HepG2 (cell line): ENCODE data around the gene GHR. TPM values are rescaled to one million over a fixed set of nuclear protein-coding genes. Genes with fewer than 3 reads are reported as not detected.

ENCODE experiments used
- ATAC-seq: fragments of 200-7000 bp; cut with Tn5 transposase; 3 replicates; pipeline ENCODE4 v1.9.1; 2020; ENCODE audit warnings: mild to moderate bottlenecking, moderate library complexity
- BruUV-seq: library from RNA; stranded (reverse); fragments of 400-500 nt; replicated peaks from 2 replicates; lab custom pipeline; 2021; lab: Mats Ljungman, UMichigan
- CTCF ChIA-PET: fragments of 300-600 bp; formaldehyde crosslinking; extraction: SDS; loops from one replicate; lab custom pipeline; 2021; ENCODE audit warnings: low total read pairs, inconsistent platforms, low intra/inter-chr PET ratio; lab: Yijun Ruan, JAX
- POLR2A ChIA-PET: fragments of 350-600 bp; sonication (Branson Sonifier 250); formaldehyde crosslinking; loops from one replicate; lab custom pipeline; 2020; ENCODE audit warnings: antibody characterized with exemption, inconsistent platforms; lab: Yijun Ruan, JAX
- DNase-seq: peaks from one replicate; pipeline ENCODE4 v3.0.0-alpha.2; 2015; ENCODE audit warnings: low spot score
- FAIRE-seq: peaks from 3 replicates; lab custom pipeline; 2011; peaks lifted over from hg19 to GRCh38; lab: Jason Lieb, UNC
- H2AFZ ChIP-seq: one replicate; pipeline ENCODE4 v1.6.1; 2011; ENCODE audit warnings: low read length, inconsistent platforms
- H3K27ac ChIP-seq: fragments of 300-600 bp; 3 replicates; pipeline ENCODE4 v1.8.0; 2011; ENCODE audit warnings: mixed run types, mild to moderate bottlenecking, mixed read lengths, low read length, inconsistent platforms; ENCODE audit not compliant: insufficient read depth; ENCODE audit errors: extremely low read length
- H3K27me3 ChIP-seq, 2 experiments: fragments of 200-600 bp in 1 of 2; 2 replicates in 1 of 2; 3 replicates in 1 of 2; pipeline versions ENCODE4 v1.6.0 to v1.8.0; 2011; ENCODE audit warnings: low read length in 2 of 2, mild to moderate bottlenecking in 2 of 2, moderate library complexity in 2 of 2, inconsistent platforms in 1 of 2; ENCODE audit not compliant: insufficient read depth in 2 of 2, control insufficient read depth in 1 of 2
- H3K36me3 ChIP-seq, 2 experiments: fragments of 200-600 bp in 1 of 2; replicated peaks in 1 of 2; 2 replicates in 1 of 2; 3 replicates in 1 of 2; pipeline versions ENCODE4 v1.5.1 to v1.8.0; 2011; ENCODE audit warnings: low read length in 2 of 2, inconsistent platforms in 1 of 2; ENCODE audit not compliant: insufficient read depth in 2 of 2, control insufficient read depth in 1 of 2
- H3K4me1 ChIP-seq: 2 replicates; pipeline ENCODE4 v1.5.1; 2012; ENCODE audit warnings: low read length, inconsistent platforms; ENCODE audit not compliant: insufficient read depth
- H3K4me2 ChIP-seq: 2 replicates; pipeline ENCODE4 v1.6.0; 2011; ENCODE audit warnings: low read depth, low read length, inconsistent platforms
- H3K4me3 ChIP-seq, 3 experiments: fragments of 200-600 bp in 1 of 3; sonication (generic), shearing (Covaris generic) in 1 of 3; replicated peaks in 1 of 3; 2 replicates each; pipeline ENCODE4 v1.5.1; 2011 to 2016; ENCODE audit warnings: low read length in 3 of 3, inconsistent platforms in 2 of 3, low read depth in 2 of 3, mild to moderate bottlenecking in 2 of 3, control low read depth in 1 of 3, mixed read lengths in 1 of 3; ENCODE audit not compliant: insufficient read depth in 1 of 3
- H3K79me2 ChIP-seq: one replicate; pipeline ENCODE4 v1.6.1; 2011; ENCODE audit warnings: low read length, inconsistent platforms; ENCODE audit not compliant: insufficient read depth
- H3K9ac ChIP-seq: 2 replicates; pipeline ENCODE4 v1.6.0; 2011; ENCODE audit warnings: mild to moderate bottlenecking, low read depth, low read length, inconsistent platforms; ENCODE audit not compliant: insufficient read depth
- H3K9me3 ChIP-seq: 2 replicates; pipeline ENCODE4 v1.5.1; 2012; ENCODE audit warnings: mild to moderate bottlenecking, low read length
- H4K20me1 ChIP-seq: 2 replicates; pipeline ENCODE4 v1.6.0; 2011; ENCODE audit warnings: inconsistent platforms, mild to moderate bottlenecking, low read length, moderate library complexity; ENCODE audit not compliant: insufficient read depth
- CCDC6 ChIP-seq: sonication (generic); formaldehyde crosslinking; IDR thresholded peaks from 2 replicates; pipeline ENCODE4 v1.8.1; 2022; ENCODE audit warnings: mild to moderate bottlenecking, missing genetic modification reagents, moderate library complexity
- FOXJ3 ChIP-seq: sonication (generic); formaldehyde crosslinking; IDR thresholded peaks from 2 replicates; pipeline ENCODE4 v1.4.0; 2020; ENCODE audit warnings: missing genetic modification reagents, mild to moderate bottlenecking, borderline replicate concordance
- IKZF1 ChIP-seq: fragments of 450-650 bp; IDR thresholded peaks from 2 replicates; pipeline ENCODE4 v1.7.1; 2016
- KLF6 ChIP-seq: IDR thresholded peaks from 2 replicates; pipeline ENCODE4 v1.8.0; 2016; ENCODE audit warnings: missing biosample characterization, missing genetic modification reagents
- MTF2 ChIP-seq: sonication (generic); formaldehyde crosslinking; IDR thresholded peaks from 2 replicates; pipeline ENCODE4 v1.5.0; 2020; ENCODE audit warnings: missing genetic modification reagents, borderline replicate concordance
- NAIF1 ChIP-seq: sonication (generic); formaldehyde crosslinking; IDR thresholded peaks from 2 replicates; pipeline ENCODE4 v1.5.0; 2020; ENCODE audit warnings: mild to moderate bottlenecking, missing genetic modification reagents, borderline replicate concordance
- ONECUT2 ChIP-seq: sonication (generic); formaldehyde crosslinking; IDR thresholded peaks from 2 replicates; pipeline ENCODE4 v1.4.0; 2020; ENCODE audit warnings: missing genetic modification reagents
- PAWR ChIP-seq: sonication (generic); formaldehyde crosslinking; IDR thresholded peaks from 2 replicates; pipeline ENCODE4 v1.4.0; 2020; ENCODE audit warnings: missing genetic modification reagents, mild to moderate bottlenecking, borderline replicate concordance
- RBAK ChIP-seq: sonication (generic); formaldehyde crosslinking; IDR thresholded peaks from 2 replicates; pipeline ENCODE4 v1.5.1; 2020; ENCODE audit warnings: mild to moderate bottlenecking, missing genetic modification reagents
- RFX5 ChIP-seq: IDR thresholded peaks from 2 replicates; pipeline ENCODE4 v1.6.1; 2011; ENCODE audit warnings: low read depth, low read length, improper control_type of control experiment
- SIN3A ChIP-seq: IDR thresholded peaks from 2 replicates; pipeline ENCODE4 v1.6.1; 2011; ENCODE audit warnings: low read depth, mild to moderate bottlenecking, control low read depth, low read length, borderline replicate concordance
- TBP ChIP-seq: sonication (generic); formaldehyde crosslinking; IDR thresholded peaks from 2 replicates; pipeline ENCODE4 v1.5.0; 2020; ENCODE audit warnings: missing genetic modification reagents
- ZBTB8A ChIP-seq: sonication (generic); formaldehyde crosslinking; IDR thresholded peaks from 2 replicates; pipeline ENCODE4 v1.4.0; 2020; ENCODE audit warnings: mild to moderate bottlenecking, low read depth, missing genetic modification reagents, borderline replicate concordance
- ZEB1 ChIP-seq: IDR thresholded peaks from 2 replicates; pipeline ENCODE4 v1.6.1; 2012; ENCODE audit warnings: mild to moderate bottlenecking, low read depth, inconsistent platforms; ENCODE audit not compliant: insufficient replicate concordance
- ZNF230 ChIP-seq: sonication (generic); formaldehyde crosslinking; IDR thresholded peaks from 2 replicates; pipeline ENCODE4 v1.4.0; 2020; ENCODE audit warnings: mild to moderate bottlenecking, missing genetic modification reagents
- ZNF660 ChIP-seq: sonication (generic); formaldehyde crosslinking; IDR thresholded peaks from 2 replicates; pipeline ENCODE4 v1.5.1; 2020; ENCODE audit warnings: mild to moderate bottlenecking, low read depth, missing genetic modification reagents, borderline replicate concordance
- ZNF7 ChIP-seq: IDR thresholded peaks from 2 replicates; pipeline ENCODE4 v1.6.1; 2016; ENCODE audit warnings: missing biosample characterization, missing genetic modification reagents
- ZNF891 ChIP-seq: sonication (generic); formaldehyde crosslinking; IDR thresholded peaks from 2 replicates; pipeline ENCODE4 v1.5.0; 2020; ENCODE audit warnings: mild to moderate bottlenecking, missing genetic modification reagents
- WGBS: methylation state at CpG from one replicate; pipeline ENCODE4 v1.1.6; 2017; ENCODE audit warnings: low lambda C conversion rate; 5-methylcytosine and 5-hydroxymethylcytosine counted together
- in situ Hi-C: cut with HindIII; loops from 2 replicates; pipeline ENCODE4 v1.10.0; 2017; ENCODE audit warnings: low pct_unique_long_range_greater_than_20kb; ENCODE audit not compliant: extremely low pct_ligation_motif_present
- intact Hi-C: fragments of 100-400 bp; cut with micrococcal nuclease; formaldehyde crosslinking; loops from one replicate; pipeline ENCODE4 v1.10.0; 2022; ENCODE audit not compliant: unreplicated experiment
- polyA plus RNA-seq, 8 experiments: library from polyadenylated mRNA; depleted of rRNA in 3 of 8; stranded (reverse) in 7 of 8; unstranded in 1 of 8; fragments of >200 nt; fragmentation: Illumina TruSeq in 4 of 8; extraction: Trizol in 4 of 8; gene quantifications; 2 replicates each; pipeline versions ENCODE4 v1.2.1 to v1.2.3, GENCODE V29; 2011 to 2016; ENCODE audit warnings: low read depth in 4 of 8, missing spikeins in 1 of 8, mixed read lengths in 1 of 8; ENCODE audit not compliant: insufficient read depth in 1 of 8
- total RNA-seq, 5 experiments: library from RNA; depleted of rRNA; stranded (reverse); fragments of >200 nt; fragmentation: Illumina TruSeq; extraction: Trizol; gene quantifications; 2 replicates each; pipeline ENCODE4 v1.2.3, GENCODE V29; 2016; ENCODE audit warnings: low read depth in 1 of 5
- TF ChIP-seq, protein P1 (sequence below): sonication (generic); formaldehyde crosslinking; IDR thresholded peaks from 2 replicates; pipeline ENCODE4 v1.4.0; 2020; ENCODE audit warnings: mild to moderate bottlenecking, missing genetic modification reagents
- TF ChIP-seq, protein P2 (sequence below): IDR thresholded peaks from 2 replicates; pipeline ENCODE4 v1.6.1; 2016

Gene GHR
- total and polyA plus RNA-seq, 2 of the 13 experiments (the other 11 are each of a cell fraction or from before 2014, with no cell fraction given): 0.07 TPM; not detected in 1

DNA sequence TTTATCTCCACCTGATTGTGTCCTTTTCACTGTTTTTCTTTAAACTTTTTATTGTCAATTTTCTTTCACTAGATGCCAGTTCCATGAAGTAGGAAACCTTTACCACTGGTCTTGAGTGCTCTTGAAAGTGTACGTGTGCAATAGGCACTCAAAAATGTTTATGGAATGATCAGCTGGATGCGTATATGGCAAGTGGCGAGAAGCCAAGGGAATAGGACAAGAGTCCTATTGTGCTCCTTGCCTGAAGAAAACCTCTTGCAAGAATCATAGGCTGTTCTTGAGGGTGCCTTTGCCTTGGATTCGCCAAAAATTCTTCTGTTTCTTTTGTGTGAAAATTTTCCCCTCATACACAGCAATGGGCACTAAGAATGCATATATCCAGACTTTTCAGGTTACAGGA is 97.7 kb downstream of the GHR start:
- no peak for FAIRE-seq
- Histone ChIP-seq H3K4me1 (peaks cover 19% of the 10 kb centered on the region), H3K27ac (no peak overlapping the region), H3K79me2 (no peaks in the 10 kb centered on the region), H3K4me3 (no peak overlapping the region), H3K36me3 (no peaks in the 10 kb centered on the region), H3K9me3 (no peaks in the 10 kb centered on the region), H3K9ac (no peak overlapping the region), H2AFZ (no peak overlapping the region), H4K20me1 (no peaks in the 10 kb centered on the region), H3K27me3 (no peaks in the 10 kb centered on the region), H3K4me2 (no peak overlapping the region)
- TF ChIP-seq KLF6 (CRISPR knock-in tag) (no peak), CCDC6 (CRISPR knock-in tag) (no peak), MTF2 (CRISPR knock-in tag) (no peak), PAWR (CRISPR knock-in tag) (no peak), TBP (CRISPR knock-in tag) (no peak), ZNF230 (no peak), IKZF1 (no peak), SIN3A (no peak), ZBTB8A (no peak), ZEB1 (no peak), ONECUT2 (CRISPR knock-in tag) (no peak), FOXJ3 (CRISPR knock-in tag) (no peak), NAIF1 (CRISPR knock-in tag) (no peak), RBAK (CRISPR knock-in tag) (no peak), ZNF891 (CRISPR knock-in tag) (no peak), ZNF7 (CRISPR knock-in tag) (no peak), RFX5 (no peak), ZNF660 (CRISPR knock-in tag) (no peak)
- TF ChIP-seq, protein P1, sequence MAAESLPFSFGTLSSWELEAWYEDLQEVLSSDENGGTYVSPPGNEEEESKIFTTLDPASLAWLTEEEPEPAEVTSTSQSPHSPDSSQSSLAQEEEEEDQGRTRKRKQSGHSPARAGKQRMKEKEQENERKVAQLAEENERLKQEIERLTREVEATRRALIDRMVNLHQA (CRISPR knock-in tag): no peak
- TF ChIP-seq, protein P2, sequence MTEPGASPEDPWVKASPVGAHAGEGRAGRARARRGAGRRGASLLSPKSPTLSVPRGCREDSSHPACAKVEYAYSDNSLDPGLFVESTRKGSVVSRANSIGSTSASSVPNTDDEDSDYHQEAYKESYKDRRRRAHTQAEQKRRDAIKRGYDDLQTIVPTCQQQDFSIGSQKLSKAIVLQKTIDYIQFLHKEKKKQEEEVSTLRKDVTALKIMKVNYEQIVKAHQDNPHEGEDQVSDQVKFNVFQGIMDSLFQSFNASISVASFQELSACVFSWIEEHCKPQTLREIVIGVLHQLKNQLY: no peak
- BruUV-seq: no TSS peak
- in situ Hi-C loops (no loop called here), intact Hi-C loops (no loop called here)
- ChIA-PET POLR2A (no interaction called here), CTCF (no interaction called here)
- no peak for ATAC-seq
- WGBS: 12% methylated on average over 4 of the region's 4 CpGs
- DNase-seq: no peak
